AG08396 (cell line): ENCODE results near the gene PTPRN2.
A peak's percentile ranks its signal among the peaks of the same experiment; 100 is the strongest.
"Not testable (repeated sequence)": the region's sequence is repeated elsewhere in the genome, so short reads cannot be mapped to it uniquely, and the experiment has no call there.

ENCODE experiments used
- DNase-seq: peaks from one replicate; pipeline ENCODE4 v3.0.0; 2012; ENCODE audit warnings: low spot score, mixed read lengths

The PTPRN2 gene

DNA sequence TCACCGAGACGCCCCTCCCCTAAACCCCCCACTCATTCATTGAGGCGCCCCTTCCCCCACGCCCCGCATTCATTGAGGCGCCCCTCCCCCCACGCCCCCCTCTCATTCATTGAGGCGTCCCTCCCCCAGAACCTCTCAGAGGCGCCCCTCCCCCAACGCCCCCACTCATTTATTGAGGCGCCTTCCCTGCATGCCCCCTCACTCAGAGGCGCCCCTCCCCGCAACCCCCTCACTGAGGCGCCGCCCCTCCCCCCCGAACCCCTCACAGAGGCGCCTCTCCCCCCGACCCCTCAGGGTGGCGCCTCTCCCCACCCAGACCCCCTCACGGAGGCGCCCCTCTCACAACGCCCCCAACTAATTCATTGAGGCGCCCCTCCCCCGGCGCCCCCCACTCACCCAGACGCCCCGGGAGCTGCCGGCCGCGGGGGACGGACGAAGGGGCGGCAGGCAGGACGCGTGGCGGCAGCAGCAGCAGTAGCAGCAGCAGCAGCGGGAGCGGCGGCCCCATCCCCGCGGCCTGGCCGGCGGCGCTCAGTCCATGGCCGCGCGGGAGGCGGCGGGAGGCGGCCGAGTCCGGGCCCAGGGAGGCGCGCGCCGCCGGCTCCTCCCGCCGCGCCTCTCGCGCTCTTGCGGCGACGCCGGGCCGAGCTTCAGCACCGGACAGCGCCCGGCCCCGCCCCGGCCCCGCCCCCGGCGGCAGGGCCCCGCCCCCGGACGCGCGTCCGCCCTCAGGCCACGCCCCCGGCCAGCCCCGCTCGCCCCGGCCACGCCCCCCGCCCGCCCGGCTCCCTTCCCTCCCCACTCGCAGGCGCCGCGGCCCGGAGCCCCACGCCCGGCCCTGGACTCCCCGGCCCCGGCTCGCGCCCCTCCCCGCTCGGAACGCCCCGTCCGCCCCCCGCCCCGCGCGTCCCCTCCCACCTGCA, at the start of gene PTPRN2:
PTPRN2 (minus strand) TSS at position 662 of the 923 bp plus-strand sequence.
- DNase-seq: peak; percentile 98

DNA sequence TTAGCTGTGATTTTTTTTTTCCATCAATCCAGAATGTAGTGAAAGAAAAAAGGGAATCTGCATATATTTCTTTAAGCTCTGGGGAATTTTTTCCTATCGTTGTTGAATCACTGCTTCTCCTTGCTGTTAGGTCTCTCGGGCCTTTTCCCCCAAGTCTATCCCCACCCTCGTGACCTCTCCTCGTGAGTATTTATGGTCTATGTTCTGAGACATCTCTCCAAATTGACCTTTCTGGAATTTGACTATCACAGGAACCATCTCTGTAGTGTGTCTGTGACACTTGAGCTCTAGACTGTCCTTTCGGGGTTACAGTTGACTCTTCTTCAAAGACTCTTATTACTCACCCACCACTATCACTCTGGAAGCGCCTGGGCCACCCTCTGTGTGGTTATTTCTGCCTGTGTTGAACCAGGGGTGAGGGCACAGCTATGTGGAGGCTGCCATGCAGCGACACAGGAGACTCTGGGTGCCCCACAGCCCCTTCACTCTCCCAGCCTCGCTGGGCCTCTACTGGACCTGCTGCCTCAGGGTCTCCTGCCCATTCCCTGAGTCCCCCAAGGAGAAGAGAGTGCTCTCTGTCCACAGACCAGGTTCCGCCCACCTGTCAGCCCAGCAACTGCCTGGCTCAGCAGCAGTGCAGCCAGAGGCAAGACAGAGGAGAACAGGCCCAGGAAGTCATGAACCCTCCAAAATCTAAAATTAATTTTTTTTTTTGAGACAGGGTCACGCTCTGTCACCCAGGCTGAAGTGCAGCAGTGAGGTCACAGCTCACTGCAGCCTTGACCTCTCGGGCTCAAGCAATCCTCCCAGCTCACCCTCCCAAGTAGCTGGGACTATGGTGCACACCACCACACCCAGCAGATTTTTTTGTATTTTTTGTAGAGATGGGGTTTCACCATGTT, 45.7 kb upstream of the PTPRN2 start:
- DNase-seq: no peak

DNA sequence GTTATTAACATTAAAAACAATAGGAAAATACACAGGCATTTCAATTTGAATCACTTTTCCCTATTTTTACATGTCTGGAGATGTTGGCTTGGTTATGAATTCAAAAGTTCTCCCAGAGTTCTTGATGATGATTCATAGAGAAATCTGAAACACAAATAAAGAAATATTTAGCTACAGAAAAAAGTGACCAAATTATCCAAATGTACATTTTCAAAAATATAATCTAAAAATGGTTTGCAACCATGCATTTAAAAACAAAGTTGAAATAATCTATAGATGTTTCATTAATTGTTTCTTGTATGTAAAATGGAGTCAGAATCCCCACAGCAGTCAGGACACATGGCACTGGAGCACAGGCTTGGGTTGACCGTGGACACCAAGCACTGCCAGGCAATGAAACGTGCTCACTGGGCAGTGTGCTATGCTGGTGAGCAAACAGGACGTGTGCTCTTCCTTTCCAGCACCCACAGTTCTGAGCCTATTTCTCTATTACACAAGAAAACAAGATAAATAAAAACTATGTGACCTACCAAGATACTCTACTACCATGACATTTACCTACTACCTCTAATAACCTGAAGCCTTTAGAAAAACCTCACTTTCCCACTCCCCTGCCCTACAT, 44.1 kb upstream of the PTPRN2 start:
- DNase-seq: no peak

DNA sequence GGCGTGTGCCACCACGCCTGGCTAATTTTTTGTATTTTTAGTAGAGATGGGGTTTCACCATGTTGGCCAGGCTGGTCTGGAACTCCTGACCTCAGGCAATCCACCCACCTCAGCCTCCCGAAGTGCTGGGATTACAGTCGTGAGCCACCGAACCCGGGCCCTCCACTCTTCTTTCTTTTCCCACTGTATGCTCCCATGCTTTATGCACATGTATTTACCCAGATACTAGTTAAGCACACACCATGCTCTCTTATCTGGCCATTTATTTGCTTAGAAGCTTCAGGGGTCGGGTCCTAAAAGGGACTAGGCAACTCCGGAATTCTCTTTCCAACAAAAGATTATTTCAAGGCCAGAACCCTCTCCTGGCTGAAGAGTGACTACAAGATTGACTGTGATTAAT, 38.7 kb upstream of the PTPRN2 start:
- DNase-seq: not testable (repeated sequence)

GRCh38 chr7:158623241-158623640, 35.6 kb upstream of the PTPRN2 start:
- DNase-seq: no peak

DNA sequence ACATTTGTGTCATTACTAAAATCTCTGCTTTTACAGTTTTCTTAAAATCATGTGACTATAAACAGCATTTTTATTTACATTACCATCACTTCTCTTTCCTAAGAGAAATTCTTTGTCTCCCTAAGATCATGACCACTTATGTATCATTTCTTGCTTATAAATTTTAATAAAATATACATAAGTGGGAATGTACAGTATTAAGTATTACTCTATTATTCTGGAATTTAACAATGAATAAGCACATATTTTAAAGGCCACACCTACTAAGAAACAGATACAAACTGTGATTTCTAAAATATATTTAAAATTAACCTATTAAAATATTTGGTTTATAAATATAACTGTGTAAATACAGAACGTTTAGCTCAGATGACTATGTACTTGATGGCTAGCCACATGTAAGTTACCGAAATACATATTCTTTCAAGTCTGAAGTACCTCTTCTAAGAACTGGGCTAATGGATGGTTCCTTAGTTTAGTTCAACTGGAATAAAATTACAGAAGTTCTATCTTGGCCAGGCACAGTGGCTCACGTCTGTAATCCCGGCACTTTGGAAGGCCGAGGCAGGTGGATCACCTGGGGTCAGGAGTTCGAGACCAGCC, 33.3 kb upstream of the PTPRN2 start:
- no peak for DNase-seq

- DNase-seq: no peak
Observed at GRCh38 chr7:158620418-158620817, 32.8 kb upstream of the PTPRN2 start.

DNA sequence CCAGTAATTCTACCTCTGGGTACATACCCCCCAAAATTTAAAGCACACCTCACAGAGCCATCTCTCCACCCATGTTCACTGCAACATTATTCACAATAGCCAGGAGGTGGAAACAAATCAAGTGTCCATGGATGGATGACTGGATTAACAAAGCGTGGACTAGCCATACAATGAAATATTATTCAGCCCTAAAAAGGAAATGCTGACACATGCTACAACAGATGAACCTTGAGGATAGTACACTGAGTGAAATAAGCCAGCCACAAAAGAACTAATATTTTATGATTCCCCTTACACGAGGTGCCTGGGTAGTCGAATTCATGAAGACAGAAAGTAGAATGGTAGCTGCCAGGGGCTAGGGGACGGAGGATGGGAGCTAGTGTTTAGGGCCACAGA, 31.1 kb upstream of the PTPRN2 start:
- DNase-seq: no peak

DNA sequence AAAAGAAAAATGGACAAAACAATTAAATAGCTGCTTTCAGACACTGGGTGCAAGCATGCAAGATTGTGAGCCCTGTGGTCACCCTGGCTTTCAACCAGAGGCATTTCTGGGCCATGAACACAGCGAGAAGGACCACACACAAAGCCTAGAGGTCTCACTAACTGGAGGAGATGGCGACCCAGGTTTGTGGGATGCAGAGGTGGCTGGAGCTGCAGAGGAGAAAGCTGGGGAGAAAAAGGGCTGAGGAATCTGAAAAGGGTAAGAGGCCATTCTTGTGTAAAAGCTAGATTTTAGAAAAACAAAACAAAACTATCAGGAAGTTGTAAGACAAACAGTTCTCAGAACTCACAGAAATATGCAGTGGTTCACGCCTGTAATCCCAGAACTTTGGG, 30.1 kb upstream of the PTPRN2 start:
- peak; percentile 76 for DNase-seq

DNA sequence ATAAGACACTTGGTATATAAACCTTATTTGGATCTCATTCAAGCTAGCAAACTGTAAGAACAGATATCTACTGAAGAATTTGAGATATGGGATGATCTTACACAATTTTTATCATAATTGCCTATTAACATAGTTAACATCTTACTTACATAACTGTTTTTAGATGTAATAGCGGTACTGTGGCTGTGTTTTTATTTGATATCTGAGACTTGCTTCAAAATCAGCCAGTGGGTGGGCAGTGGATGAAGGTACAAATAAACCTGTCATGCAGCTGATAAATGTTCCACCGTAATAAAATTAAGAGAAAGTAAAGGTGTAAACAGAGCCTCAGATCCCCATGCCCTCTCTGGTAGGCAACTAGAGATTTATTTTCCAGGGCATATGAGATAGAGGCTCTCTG, 28.4 kb upstream of the PTPRN2 start:
- no peak for DNase-seq

DNA sequence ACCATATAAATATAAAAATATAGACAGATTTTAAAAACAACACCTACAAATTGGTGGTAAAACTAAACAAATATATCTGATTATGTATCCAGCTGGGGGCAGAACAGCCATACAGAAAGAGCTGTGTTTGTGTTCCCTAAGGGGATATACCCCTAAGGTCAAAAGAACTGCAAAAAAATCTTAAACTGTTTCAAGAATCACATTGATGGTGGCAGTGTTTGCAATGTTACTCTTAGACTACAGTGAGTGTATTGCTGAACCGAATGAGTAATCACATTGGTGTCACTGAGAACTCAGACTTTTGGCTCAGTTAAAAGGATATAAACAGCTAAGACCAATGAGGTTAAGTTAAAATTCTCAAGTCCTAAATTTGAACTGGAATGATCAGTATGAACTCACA, 27.1 kb upstream of the PTPRN2 start:
- peak; percentile 79 for DNase-seq

- no peak for DNase-seq
Observed at GRCh38 chr7:158613481-158613880, 25.9 kb upstream of the PTPRN2 start.

GRCh38 chr7:158612546-158612945, 24.9 kb upstream of the PTPRN2 start:
- DNase-seq: no peak

DNA sequence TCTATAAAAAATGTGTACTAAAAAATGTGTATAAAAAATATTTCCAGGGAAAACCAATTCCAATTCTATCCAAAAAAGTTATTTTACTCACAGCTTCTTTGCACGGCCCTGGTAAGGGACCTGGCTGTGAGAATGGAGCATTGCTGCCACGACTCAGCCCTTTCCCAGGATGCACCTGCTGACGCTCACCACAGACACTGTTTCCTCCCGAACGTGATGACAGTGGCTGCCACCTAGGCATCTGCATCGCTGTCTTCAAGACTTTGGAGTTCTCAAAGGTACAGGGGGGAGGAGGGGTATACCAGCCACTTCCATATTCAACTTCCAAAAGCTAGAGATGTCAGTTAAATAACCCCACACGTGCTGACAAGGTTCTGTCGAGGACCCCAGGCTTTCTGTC, 23.9 kb upstream of the PTPRN2 start:
- DNase-seq: no peak

GRCh38 chr7:158609313-158609974, 21.8 kb upstream of the PTPRN2 start:
- DNase-seq: no peak

DNA sequence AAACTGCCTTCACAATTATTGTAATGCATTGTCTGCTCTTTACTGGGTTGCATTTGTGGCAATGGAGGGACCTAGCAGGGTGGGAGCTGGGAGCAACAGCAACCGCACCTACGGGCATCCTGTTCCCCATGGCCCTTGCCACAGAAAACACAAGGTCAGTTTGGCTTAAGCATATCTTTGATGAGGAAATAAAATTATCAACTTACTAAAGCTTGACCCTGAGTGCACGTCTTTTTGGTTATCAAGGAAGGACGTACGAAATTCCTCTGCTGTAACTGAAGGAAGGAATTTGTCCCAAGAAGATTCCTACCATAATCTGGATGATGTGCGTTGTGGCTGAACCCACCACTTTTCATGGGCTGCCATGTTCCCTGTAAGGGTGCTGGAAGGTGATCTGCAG, 19.9 kb upstream of the PTPRN2 start:
- no peak for DNase-seq

DNA sequence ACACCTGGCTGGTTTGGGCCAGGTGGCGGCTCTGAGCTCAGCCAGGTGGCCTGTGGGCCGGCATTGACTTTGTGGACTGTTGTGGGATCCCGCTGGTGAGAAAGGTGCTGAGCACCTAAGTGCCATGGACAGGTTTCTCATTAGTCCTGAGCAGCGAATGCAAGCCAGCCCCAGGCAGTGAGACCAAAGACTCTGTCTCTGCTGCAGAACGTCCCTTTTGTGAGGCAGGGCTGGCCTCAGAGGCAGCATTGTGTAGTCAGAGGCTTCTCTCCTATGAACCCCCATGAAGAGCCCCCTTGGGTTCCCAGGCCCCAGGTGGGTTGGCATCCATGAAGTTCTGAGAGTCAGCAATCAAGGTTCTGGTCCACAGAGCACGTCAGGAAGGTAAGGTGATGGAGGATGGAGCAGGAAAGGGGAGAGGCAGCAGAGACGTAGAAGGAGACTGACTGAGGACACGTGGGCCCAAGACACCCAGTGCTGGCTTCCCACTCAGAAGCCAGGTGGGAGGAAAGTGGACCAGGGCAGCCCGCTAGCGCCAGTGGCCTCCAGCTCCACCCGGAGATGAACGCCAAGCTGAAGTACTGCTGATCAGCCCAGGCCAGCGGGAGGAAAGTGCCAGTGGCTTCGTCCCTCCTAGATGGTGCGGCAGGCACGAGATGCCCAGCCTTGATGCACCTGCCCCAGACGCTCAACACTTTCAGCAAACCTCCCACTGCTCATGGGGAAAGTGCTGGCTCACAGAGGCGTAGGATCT, 19.2 kb upstream of the PTPRN2 start:
- DNase-seq: no peak

- DNase-seq: no peak
Observed at GRCh38 chr7:158606129-158606528, 18.5 kb upstream of the PTPRN2 start.

DNA sequence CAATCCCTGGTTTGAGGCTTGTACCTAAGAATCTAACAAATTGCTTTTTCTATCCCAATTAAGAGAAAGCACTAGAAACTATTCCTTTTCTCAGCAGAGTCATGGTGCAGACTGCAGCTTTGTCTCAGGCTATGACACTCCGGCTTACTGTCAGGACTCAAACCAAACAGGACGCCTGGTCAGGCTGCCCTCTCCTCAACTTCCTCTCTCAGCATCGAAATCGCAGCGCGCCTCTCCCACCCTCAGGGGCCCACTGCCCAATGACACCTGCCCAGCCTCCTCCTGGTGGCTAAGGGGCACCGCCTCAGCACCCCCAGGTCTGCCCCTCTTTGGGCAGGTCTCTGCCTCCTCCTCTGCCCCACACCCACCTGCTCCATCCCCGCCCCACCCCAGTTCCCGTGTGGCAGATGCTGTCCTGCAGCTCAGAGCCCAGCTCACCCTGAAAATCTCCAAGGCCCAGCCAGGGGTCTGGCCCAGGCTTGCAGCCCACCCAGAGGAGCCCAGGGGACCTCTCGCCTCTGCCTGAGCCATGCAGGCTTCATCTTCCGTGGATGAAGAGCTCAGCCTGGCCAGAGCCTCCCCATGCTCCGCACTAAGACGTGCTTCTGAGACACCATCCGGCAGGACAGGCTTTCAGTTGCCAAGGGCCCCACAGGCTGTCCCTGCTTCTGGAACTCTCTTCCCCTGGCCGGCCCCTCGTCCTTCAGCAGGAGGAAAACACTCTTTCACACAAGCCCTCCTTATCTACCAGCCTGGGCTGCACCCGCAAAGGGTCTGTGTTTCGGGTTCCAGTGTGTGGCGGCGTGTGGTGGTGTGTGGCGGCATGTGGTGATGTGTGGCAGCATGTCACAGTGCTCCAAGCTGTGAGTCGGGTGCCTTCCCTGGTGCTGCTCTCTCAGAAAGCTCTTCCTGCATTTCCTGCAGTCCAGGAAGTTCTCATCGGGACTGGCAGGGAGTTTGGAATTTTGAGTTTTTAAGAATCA, 16.4 kb upstream of the PTPRN2 start:
- no peak for DNase-seq
